ENCODE data around the gene ADAMTSL4. TPM values are rescaled to one million over a fixed set of nuclear protein-coding genes. Genes with fewer than 3 reads are reported as not detected.

The ADAMTSL4 gene
- total RNA-seq, 1 experiment from 2014 or later, result 9.5 TPM

GRCh38 chr1:150511551-150511950 is 37.7 kb upstream of the ADAMTSL4 start:
- POLR2A ChIA-PET, result interaction anchor here (0.6 kb wide), 1 partner anchor 262 kb away, joined by 3 read pairs; no protein-coding TSS in a partner anchor

DNA sequence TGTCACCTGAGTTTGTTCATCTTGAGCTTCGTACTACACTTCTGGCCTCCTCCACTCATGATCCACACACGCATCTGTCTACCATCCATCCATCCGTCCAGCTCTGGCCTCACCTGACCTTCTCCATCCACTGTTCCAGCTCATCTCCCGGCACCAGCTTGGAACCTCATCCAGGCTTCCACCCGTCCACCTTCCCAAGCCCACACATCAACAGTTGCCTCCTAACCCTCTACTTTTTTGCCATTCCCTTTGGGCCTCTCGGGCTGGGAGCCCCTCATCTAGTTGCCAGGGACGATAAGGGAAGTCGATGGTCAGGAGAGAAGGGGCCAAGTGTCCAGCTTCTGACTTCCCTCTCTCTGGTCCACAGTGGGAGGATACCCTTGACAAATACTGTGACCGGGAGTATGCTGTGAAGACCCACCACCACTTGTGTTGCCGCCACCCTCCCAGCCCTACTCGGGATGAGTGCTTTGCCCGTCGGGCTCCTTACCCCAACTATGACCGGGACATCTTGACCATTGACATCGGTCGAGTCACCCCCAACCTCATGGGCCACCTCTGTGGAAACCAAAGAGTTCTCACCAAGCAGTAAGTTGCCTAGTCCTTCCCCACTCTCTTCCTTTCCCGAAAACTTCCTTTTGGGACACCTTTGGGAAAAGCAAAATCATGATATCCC is 37.1 kb upstream of the ADAMTSL4 start:
- no peaks in the 10 kb centered on the region for H3K36me3 ChIP-seq (ENCODE audit: control insufficient read depth, insufficient read depth, low read length)
- intact Hi-C loops (cut with micrococcal nuclease; ENCODE audit: unreplicated experiment), result no loop called here
- no TSS peak for BruUV-seq (replicated peaks)
- POLR2A ChIA-PET, result interaction anchor here (0.6 kb wide), 1 partner anchor 262 kb away, joined by 3 read pairs; no protein-coding TSS in a partner anchor
- in situ Hi-C loops (cut with HindIII; ENCODE audit: low pct_unique_long_range_greater_than_20kb, low sequenced_read_pairs), result no loop called here
- no peaks in the 10 kb centered on the region for H3K9me3 ChIP-seq (ENCODE audit: control insufficient read depth, insufficient read depth, low read depth, low read length)
- no peak for DNase-seq (ENCODE audit: low read depth, low spot score)
- no peak overlapping the region for H3K4me3 ChIP-seq (ENCODE audit: low read depth in 2 of 2, low read length in 2 of 2)
- TF ChIP-seq CTCF (IDR thresholded peaks at IDR 0.05) (no peak), TCF7L2 (IDR thresholded peaks at IDR 0.05; ENCODE audit: low read depth, low read length) (no peak), POLR2AphosphoS5 (IDR thresholded peaks at IDR 0.05; ENCODE audit: low read depth, low read length) (no peak), SIN3A (IDR thresholded peaks at IDR 0.05; ENCODE audit: borderline replicate concordance, insufficient read depth, low read depth, low read length) (no peak), REST (IDR thresholded peaks at IDR 0.05; ENCODE audit: insufficient read depth in 1 of 2, low read depth in 2 of 2, low read length in 1 of 2) (no peak)
- CTCF ChIA-PET, result no interaction called here
- ATAC-seq, result no peak
- no peaks in the 10 kb centered on the region for H3K27me3 ChIP-seq (ENCODE audit: control insufficient read depth, insufficient read depth, low read length)
- no peaks in the 10 kb centered on the region for H3K4me1 ChIP-seq (ENCODE audit: control insufficient read depth, insufficient read depth, low read length)
- no peak overlapping the region for H3K27ac ChIP-seq (ENCODE audit: low read length)

More at GRCh38 chr1:150511551-150511950, 37.7 kb upstream of the ADAMTSL4 start:
- DNase-seq (ENCODE audit: low read depth, low spot score) (no peak), ATAC-seq (no peak)
- CTCF ChIA-PET, result no interaction called here
- H3K27ac ChIP-seq (ENCODE audit: low read length), result no peak overlapping the region
- TF ChIP-seq SIN3A (IDR thresholded peaks at IDR 0.05; ENCODE audit: borderline replicate concordance, insufficient read depth, low read depth, low read length) (no peak), TCF7L2 (IDR thresholded peaks at IDR 0.05; ENCODE audit: low read depth, low read length) (no peak), POLR2AphosphoS5 (IDR thresholded peaks at IDR 0.05; ENCODE audit: low read depth, low read length) (no peak), CTCF (IDR thresholded peaks at IDR 0.05) (no peak), REST (IDR thresholded peaks at IDR 0.05; ENCODE audit: insufficient read depth in 1 of 2, low read depth in 2 of 2, low read length in 1 of 2) (no peak)
- no peaks in the 10 kb centered on the region for H3K27me3 ChIP-seq (ENCODE audit: control insufficient read depth, insufficient read depth, low read length)
- no peaks in the 10 kb centered on the region for H3K36me3 ChIP-seq (ENCODE audit: control insufficient read depth, insufficient read depth, low read length)
- no peaks in the 10 kb centered on the region for H3K4me1 ChIP-seq (ENCODE audit: control insufficient read depth, insufficient read depth, low read length)
- intact Hi-C loops (cut with micrococcal nuclease; ENCODE audit: unreplicated experiment) (no loop called here), in situ Hi-C loops (cut with HindIII; ENCODE audit: low pct_unique_long_range_greater_than_20kb, low sequenced_read_pairs) (no loop called here)
- BruUV-seq (replicated peaks), result no TSS peak
- no peaks in the 10 kb centered on the region for H3K9me3 ChIP-seq (ENCODE audit: control insufficient read depth, insufficient read depth, low read depth, low read length)
- no peak overlapping the region for H3K4me3 ChIP-seq (ENCODE audit: low read depth in 2 of 2, low read length in 2 of 2)

All from Panc1 (cell line).